Measurements from ENCODE around the gene USP15.

DNA sequence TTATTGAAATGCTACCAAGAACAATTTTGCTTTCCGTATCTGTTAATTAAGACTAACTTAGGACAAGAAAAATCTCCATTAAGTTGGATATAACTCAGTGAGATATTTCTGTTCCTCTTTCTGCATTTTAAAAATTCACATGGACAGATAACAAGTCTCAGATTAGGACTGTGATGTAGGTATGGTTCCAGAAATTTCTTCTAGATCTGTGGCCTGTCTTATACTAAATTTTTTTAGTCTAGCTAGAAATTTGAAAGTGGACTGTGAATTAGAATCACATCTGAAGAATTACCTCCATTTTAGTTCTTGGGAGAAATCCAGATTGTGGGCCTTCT is 41.6 kb downstream of the USP15 start:
- TF ChIP-seq TAF1 (IDR thresholded peaks at IDR 0.05; ENCODE audit: borderline replicate concordance, insufficient read depth, low read length), result no peak
- no peak for TF ChIP-seq FOXP2 (optimal IDR thresholded peaks at IDR 0.05; ENCODE audit: borderline replicate concordance, extremely low read depth, extremely low read length, insufficient read depth)
- TF ChIP-seq POLR2AphosphoS5 (IDR thresholded peaks at IDR 0.05; ENCODE audit: low read depth, low read length), result no peak
- TF ChIP-seq, protein P1, sequence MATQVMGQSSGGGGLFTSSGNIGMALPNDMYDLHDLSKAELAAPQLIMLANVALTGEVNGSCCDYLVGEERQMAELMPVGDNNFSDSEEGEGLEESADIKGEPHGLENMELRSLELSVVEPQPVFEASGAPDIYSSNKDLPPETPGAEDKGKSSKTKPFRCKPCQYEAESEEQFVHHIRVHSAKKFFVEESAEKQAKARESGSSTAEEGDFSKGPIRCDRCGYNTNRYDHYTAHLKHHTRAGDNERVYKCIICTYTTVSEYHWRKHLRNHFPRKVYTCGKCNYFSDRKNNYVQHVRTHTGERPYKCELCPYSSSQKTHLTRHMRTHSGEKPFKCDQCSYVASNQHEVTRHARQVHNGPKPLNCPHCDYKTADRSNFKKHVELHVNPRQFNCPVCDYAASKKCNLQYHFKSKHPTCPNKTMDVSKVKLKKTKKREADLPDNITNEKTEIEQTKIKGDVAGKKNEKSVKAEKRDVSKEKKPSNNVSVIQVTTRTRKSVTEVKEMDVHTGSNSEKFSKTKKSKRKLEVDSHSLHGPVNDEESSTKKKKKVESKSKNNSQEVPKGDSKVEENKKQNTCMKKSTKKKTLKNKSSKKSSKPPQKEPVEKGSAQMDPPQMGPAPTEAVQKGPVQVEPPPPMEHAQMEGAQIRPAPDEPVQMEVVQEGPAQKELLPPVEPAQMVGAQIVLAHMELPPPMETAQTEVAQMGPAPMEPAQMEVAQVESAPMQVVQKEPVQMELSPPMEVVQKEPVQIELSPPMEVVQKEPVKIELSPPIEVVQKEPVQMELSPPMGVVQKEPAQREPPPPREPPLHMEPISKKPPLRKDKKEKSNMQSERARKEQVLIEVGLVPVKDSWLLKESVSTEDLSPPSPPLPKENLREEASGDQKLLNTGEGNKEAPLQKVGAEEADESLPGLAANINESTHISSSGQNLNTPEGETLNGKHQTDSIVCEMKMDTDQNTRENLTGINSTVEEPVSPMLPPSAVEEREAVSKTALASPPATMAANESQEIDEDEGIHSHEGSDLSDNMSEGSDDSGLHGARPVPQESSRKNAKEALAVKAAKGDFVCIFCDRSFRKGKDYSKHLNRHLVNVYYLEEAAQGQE (IDR thresholded peaks at IDR 0.05; ENCODE audit: insufficient read depth in 1 of 2, low read depth in 2 of 2, low read length in 2 of 2), result no peak
- no peak for TF ChIP-seq SIN3A (IDR thresholded peaks at IDR 0.05; ENCODE audit: borderline replicate concordance, insufficient read depth, low read length)

All from PFSK-1 (cell line).